Fibroblast of skin of scalp (primary cell): Measurements from ENCODE around the gene GPX2.
"Not testable (repeated sequence)": the region's sequence is repeated elsewhere in the genome, so short reads cannot be mapped to it uniquely, and the experiment has no call there.

Experiments used
- DNase-seq: peaks from one replicate; pipeline ENCODE4 v3.0.0-alpha.2; 2013

The GPX2 gene

DNA sequence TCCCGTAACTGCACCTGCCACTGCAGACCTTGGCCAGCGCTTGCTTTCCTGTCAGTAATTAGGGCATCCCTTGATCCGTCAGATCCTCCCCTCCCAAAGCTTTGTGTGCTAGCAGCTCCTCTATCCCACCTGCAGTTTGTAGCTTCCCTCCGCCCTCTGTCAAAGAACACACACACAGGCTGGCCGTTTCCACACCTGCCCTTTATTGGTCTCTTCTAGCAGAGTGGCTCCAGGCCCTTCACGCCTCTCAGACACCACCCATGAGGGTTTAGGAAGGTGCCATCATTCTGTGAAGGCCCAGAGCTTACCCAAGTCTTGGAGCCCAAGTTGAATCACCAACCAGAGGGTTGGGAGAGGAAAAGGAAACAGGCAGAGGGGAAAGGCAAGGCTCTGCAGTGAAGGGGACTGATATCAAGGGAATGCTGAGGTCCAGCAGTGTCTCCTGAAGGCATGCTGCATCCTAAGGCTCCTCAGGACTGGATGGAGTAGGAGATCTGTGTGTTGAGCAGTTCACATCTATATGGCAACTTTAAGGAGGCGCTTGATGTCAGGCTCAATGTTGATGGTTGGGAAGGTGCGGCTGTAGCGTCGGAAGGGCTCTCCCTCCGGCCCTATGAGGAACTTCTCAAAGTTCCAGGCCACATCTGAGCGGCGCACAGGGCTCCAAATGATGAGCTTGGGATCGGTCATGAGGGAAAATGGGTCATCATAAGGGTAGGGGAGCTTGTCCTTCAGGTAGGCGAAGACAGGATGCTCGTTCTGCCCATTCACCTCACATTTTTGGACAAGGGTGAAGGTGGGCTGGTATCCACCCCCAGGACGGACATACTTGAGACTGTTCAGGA, 3.4 kb downstream of the GPX2 start:
- no peak for DNase-seq

DNA sequence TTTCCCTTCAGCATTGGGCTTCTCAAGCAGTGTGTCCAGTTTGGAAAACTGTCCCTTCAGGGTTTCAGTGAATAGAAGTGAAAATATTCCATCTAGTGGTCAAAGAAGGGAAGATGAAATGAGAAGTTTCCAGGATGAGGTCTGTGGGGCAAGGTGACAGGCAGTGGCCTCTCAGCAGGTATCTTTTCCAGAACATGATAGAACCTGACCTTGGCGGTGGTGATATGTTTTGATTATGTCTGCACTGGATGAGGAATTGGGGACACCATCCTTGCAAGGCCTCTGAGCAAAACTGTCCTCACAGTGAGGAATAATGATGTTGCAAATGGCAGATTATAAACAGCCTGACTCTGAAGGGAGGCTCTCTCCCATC, 4.7 kb downstream of the GPX2 start:
- DNase-seq: peak; percentile 10

DNA sequence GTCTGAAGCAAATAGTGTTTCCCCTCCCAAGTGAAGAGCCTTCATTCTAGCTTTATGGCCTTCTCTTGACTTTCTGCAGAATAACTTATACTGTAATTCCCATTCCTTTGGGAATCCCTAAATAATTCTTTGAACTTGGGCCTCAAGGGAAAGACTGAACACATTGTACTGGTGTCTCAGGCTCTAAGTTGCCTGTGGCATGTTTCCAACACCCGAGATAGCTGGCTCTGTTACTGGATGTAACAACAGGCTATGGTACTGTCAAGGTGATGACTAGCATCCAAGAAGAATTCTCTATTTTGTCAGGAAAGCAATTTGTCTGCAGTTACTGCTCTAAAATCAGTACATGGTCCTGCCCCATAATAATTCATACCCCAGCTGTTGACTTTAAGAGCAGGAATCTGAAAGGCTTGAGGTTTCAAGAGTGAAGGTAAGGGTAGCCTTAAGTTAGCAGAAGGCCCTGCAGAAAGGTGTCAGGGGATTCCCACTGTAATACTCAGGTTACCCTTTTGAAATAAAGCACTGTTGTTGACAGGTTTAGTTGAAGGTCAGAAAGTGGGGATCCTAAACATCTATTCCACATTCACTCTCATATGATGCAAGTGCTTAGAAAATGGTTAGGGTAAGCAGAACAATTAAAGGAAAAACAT, 5.2 kb downstream of the GPX2 start:
- peak; percentile 8 for DNase-seq

DNA sequence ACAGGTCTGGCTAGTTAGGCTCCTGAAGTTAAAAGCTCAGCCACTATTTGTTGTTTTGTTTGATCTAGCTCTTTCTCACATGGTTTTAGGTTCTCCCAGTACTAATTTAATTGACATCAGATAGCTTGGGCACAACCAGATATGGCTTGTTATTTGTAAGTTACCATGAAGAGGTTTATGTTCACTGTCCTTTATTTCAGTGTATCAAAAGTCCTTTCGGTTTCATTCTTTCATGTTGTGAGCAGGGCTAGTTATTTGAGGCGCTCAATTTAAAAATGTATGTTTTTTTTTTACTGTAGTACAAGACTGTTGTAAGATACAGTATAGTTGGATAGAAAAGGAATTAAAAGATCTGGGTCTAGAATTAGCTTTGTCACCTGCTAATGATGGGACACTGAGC, 7.0 kb downstream of the GPX2 start:
- DNase-seq: no peak

DNA sequence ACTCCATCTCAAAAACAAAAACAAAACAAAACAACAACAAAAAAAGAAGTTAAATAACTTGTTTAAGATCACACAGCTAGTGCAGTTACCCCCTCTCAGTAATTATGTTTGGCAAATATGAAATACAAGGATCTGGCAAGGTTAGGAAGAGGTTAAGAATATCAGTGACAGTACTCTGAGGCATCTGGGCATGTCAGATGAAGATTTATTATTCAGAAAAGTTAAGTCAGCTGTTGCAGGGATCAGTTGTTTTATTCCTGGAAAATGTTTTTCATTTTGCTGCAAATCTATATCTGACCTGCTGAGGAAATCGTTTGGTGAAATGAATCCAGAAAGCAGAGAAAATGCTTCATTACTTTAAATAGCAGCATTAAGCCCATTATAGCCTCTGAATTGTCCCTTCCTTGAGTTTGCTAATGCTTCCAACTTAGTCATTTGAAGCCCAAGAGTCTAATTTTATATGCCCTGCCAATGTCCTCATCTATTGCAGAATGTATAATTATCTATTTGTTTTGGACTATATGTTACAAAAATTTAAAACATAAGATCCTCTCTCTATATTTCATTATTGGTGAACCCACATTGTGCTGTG, 8.1 kb downstream of the GPX2 start:
- DNase-seq: no peak

DNA sequence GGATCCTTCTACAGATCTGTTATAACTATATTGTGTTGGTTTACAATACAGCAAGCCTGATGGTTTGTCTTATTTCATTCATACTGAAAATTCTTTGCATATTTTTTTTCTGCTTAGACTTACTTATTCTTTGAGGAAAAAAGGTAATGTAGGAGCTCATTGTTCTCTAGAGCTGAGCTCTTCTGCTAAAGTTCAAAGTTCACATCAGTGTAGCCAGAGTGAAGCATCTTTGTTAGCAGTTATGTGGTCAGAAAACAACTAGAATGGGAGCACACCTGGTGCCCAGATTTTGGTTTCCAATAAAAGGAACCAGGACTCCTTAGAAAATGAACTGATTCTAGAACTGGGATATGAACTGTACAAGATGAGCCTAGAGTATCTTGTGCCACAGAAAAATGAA, 10.3 kb downstream of the GPX2 start:
- DNase-seq: no peak

DNA sequence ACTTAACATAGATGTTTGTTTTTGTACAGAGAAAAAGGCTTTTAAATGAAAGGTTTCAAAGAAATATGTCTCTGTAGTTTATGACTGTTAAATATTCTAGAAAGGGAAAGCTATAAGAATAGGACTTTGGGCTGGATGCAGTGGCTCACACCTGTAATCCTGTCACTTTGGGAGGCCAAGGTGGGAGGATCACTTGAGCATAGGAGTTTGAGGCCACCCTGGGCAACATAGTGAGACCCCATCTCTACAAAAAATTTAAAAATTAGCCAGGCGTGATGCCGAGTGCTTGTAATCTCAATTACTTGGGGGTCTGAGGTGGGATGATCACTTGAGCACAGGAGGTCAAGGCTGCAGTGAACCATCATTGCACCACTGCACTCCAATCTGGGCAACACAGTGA, 11.4 kb downstream of the GPX2 start:
- no peak for DNase-seq

DNA sequence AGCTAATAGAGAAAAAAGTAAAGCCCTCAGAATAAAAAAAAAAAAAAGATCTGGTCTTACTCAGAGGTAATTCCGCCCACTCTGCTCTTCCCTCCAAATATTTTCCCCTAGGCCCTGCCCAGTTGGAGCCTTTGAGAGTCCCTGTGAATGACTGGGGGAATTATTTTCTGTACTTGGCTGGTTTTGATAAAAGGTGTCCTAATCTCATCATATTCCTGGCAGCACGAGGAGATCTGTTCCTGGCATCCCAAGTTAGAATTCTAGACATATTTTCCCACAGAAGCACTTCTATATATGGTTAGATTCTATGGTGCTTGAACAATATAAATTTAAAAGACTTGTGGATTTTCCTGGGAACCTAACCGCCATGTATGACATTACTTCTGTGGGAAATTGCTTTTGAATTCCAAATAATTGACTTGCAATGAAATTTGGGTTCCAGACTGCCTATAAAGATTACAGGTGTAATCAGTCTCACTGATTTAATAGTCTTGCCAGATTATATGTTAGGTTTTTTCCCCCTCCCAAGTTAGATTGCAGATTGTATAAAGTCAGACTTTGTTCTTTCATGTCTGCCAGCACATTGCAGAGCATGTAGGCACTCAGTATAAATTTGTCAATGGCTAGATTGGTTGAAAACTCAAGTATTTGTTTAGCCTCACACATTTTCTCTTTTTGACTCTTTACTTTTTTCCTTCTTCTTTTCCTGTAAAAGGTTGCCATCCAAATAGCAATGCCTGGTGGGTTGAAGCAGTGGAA, 12.3 kb downstream of the GPX2 start:
- peak; percentile 79 for DNase-seq

DNA sequence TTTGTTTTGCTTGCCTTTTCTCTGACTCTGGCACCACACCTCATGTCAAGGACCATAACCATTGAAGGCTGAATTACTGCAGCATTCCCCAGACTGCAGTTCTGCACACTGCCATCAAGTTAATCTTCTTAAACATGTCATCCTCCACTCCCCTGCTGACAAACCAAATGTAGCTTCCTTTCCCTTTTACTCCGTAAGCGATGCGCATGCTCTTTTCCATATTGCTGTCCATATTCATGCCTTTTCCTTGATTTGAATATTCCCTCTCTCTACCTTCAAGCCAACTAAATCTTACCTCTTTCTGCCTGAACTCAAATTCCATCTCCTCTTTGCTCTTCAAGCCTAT, 13.6 kb downstream of the GPX2 start:
- no peak for DNase-seq

DNA sequence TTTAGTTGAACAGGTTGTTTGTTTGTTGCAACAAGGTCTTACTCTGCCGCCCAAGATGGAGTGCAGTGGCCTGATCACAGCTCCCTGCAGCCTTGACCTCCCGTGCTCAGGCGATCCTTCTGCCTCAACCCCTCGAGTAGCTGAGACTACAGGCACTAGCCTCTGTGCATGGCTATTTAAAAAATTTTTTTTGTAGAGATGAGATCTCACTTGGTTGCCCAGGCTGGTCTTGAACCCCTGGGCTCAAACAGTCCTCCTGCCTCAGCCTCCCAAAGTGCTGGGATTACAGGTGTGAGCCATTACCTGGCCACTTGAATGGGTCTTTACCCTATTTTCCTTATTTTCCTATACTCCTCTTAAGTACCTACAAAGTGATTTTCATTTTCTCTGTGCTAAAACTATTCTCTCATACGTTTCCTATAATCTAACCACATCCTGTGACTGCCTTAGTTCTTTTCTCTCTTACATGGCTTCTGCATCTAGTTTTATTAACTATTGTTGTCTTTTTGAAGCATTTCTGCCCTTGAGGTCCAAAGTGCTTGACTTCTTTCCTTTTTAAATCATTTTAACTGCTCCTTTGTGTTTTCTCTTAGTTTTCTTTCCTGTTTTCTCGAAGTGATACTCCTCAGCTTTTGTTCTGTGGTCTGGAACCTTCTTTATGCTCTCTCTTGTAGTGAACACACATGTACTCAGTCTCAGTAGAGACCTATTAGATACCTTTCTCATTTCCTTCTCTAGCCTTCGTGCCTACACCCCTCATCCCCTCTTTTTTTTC, 14.1 kb downstream of the GPX2 start:
- DNase-seq: no peak

DNA sequence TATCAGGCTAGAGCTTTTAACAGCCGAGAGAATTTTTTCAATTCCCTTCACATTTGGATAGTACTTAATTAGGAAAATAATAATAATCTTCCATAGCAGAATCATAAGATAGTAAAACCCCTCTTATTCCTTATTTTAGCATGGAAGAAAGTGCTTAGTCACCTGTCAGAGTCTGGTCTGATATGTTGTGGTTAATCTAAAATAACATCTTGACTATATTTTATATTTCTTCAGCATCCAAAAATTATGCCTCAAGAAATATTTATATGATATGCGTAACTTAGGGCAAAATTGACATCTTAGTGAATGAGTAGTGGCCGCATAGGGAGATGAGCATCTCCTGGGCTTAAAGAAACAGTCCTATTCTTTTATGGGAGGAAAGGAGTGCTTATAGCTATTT, 15.5 kb downstream of the GPX2 start:
- no peak for DNase-seq

DNA sequence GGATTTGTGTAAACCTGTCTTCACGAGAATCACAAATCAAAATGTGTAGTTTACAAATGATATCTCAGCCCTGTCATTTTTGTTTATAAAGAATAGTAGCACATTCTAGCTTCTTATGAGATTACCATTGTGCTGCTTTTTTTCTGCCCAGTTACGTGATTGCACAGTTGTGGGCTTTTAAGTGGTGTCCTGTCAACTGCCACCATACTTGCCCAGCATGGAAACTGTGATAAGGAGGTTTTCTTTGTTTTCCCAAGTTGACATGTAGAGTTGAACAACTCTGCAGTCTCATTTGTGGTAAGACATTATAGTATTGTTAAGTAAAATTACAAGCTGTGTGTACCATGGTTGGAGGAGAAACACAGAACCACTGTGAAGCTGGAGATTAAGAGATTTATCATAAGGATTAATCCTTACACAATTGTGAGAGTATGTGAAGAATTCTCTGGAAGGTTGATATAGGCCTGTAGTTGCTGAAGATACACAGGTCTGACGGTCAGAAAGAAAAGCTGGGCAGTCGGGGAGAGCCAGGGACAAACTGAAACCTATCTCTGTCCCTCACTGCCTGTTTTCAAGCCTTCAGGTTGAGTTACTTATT, 16.0 kb downstream of the GPX2 start:
- no peak for DNase-seq

DNA sequence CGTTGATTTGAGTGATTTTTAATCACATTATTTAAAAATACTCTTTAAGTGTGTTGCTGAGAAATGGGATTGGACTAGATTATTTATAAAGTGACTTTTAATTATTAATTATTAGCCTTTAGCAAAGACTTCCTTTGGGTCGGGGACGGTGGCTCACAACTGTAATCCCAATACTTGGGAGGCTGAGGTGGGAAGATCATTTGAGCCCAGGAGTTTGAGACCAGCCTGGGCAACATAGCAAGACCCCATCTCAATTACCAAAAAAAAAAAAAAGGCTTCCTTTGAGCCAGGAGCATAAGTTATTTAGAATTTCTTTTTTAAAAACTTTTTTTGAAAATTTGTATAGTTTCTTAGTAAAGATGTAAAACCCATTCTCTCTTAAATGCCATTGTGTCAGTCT, 19.5 kb downstream of the GPX2 start:
- no peak for DNase-seq

DNA sequence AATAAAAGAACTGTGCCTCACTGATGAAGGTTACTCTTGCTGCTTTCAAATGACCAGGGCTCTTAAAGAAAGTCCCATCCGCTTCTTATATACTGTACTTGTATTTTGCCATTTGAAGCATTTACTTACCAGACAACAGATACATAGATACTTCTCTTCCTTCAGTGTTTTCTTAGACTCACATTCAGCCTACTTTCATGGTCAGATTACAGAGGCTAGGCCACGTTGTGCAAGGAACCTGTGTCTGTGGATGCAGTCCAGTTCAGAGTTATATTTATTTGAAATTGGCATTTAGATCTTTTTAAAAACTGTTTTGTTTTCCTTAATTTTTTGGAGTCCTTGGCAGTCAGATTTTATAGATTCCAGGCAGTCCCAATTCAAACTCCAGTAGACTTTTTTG, 22.1 kb downstream of the GPX2 start:
- DNase-seq: no peak

DNA sequence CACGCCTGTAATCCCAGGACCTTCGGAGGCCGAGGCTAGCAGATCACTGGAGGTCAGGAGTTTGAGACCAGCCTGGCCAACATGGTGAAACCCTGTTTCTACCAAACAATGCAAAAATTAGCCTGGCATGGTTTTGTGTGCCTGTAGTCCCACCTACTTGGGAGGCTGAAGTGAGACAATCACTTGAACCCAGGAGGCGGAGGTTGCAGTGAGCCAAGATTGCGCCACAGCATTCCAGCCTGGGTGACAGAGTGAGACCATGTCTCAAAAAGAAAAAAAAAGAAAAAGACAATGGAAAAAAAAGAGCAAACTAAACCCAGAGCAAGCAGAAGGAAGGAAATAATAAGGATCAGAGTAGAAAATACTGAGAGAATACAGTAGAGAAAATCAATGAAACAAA, 22.9 kb downstream of the GPX2 start:
- peak; percentile 31 for DNase-seq

DNA sequence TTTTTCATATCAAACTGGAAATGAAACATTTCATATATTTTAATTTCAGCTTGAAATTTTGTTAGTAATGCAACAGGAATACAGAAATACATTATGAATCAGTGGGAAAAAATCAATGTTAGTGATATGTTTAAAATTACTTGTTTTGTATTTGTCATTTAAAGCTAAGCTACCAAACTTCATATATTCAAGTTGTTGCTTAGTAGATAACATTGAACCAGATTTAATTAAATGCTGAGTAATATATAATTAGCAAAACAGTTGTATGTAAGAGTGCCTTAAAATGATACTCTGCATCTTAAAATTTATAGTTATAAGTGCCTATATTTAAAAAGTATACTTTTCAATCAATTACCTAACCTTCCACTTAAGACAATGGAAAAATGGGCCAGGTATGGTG, 23.3 kb downstream of the GPX2 start:
- no peak for DNase-seq

DNA sequence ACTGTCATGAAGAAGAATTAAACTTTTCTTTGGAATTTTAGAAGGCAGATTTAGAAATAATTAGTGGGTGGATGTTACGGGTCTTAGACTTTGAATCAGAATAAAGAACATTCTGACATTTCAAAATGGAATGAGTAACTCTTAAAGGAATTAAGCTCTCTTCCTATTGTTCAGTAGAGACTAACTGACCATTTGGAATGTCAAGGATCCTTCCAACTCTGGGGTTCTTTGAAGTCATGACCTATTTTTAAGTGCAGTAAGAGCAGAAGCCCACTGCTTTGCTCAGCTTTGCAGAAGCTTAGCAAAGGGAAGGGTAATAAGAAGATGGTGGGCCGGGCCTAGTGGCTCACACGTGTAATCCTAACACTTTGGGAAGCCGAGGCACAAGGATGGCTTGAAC, 24.3 kb downstream of the GPX2 start:
- no peak for DNase-seq

DNA sequence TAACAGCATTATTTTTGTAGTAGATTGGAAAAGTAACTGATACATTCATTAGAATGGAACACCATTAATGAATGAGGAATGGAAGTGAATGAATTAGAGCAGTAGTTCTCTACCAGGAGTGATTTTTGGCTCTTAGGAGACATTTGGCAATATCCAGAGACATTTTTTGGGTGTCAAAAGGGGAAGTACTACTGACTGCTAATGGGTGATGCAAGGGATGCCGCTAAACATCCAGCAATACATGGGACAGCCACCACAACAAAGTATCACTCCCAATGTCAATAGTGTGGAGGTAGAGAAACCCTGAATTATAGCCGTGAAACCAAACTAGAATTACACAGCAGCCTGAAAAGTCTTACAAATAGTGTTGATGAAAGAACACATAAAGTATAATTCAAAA, 26.7 kb downstream of the GPX2 start:
- no peak for DNase-seq

DNA sequence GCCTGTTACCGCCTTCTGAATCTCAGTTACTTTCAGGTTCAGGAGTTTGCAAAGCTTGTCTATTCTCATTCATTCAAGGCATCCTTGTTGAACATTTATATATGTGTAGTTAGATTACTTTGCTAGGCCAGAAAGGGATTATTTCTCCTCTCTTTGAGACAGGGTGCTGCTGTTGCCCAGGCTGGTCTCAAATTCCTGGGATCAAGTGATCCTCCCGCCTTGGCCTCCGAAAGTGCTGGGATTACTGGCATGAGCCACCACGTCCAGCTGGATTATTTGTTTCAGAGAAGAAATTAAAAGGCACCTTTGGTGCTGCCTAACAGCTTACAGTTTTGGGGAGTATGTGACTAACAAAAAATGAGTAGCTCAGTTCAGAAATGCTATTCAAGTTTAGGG, 27.5 kb downstream of the GPX2 start:
- no peak for DNase-seq

DNA sequence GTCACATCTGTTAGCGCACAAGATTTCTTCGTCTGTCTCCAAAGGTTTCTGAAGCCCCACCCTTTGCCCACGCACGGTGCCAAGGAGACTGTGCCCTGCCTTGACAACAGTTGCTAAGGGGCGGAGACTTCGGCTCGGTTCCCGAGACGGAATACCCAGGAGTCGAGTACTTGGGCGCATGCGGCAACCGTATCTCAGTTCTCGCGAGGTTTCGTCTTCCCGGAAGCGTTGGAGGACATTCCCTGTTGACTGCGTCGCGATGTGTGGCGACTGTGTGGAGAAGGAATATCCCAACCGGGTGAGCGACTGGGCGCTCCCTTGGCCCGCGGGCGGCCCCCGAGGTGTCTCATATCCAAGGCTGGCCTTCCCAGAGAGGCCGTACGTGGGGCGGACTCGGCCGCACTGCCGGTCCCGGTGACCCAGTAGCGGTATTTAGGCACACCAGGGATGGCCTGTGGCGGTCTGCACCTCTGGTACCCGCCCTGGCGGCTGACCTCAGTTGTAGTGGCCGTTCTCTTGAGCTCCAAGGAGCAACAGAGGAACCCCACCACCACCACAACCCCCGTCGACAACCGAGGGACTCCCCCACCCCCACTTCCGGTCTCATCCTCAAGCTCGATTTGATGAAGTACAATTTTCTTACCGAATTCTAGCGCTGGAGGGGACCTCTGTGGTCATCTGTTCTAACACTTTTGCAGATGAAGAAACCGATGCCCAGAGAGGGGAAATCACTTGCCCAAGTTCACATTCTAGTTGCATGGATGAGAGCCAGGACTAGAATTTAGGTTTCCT, 28.1 kb downstream of the GPX2 start, which contains the start of gene CHURC1:
CHURC1 (plus strand) TSS at position 219 of the 792 bp plus-strand sequence; CDS start at position 260, 41 bp downstream.
- peak; percentile 98 for DNase-seq

DNA sequence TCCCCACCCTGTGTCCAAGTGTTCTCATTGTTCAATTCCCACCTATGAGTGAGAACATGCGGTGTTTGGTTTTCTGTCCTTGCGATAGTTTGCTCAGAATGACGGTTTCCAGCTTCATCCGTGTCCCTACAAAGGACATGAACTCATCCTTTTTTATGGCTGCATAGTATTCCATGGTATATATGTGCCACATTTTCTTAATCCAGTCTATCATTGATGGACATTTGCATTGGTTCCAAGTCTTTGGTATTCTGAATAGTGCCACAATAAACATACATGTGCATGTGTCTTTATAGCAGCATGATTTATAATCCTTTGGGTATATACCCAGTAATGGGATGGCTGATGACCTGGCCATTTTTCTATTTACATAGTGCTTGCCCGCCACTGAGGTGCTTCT, 29.1 kb downstream of the GPX2 start:
- DNase-seq: not testable (repeated sequence)
